GM08714 (cell line): ENCODE data around the gene CA10.

Source experiments
- H3K4me3 ChIP-seq: fragments of 200-500 bp; sonication (Bioruptor generic); 2 replicates; pipeline ENCODE4 v1.5.1; 2014; ENCODE audit warnings: mild to moderate bottlenecking, low read length, inconsistent platforms
- ZNF274 ChIP-seq: IDR thresholded peaks from 2 replicates; pipeline ENCODE4 v1.6.1; 2012; ENCODE audit warnings: mild to moderate bottlenecking, low read depth, low read length

CA10 gene

GRCh38 chr17:51799240-51799639 lies 359.3 kb downstream of the CA10 start:
- no peak for TF ChIP-seq ZNF274
- no peak overlapping the region for H3K4me3 ChIP-seq

GRCh38 chr17:51797150-51797549 lies 361.4 kb downstream of the CA10 start:
- no peak for TF ChIP-seq ZNF274
- no peak overlapping the region for H3K4me3 ChIP-seq

- TF ChIP-seq ZNF274: no peak
- H3K4me3 ChIP-seq: no peak overlapping the region
Observed at GRCh38 chr17:51796026-51796425, 362.5 kb downstream of the CA10 start.

GRCh38 chr17:51795401-51795800 lies 363.1 kb downstream of the CA10 start:
- H3K4me3 ChIP-seq: no peak overlapping the region
- TF ChIP-seq ZNF274: no peak

- no peak overlapping the region for H3K4me3 ChIP-seq
- TF ChIP-seq ZNF274: no peak
Observed at GRCh38 chr17:51794466-51794865, 364.0 kb downstream of the CA10 start.

- no peak overlapping the region for H3K4me3 ChIP-seq
- no peak for TF ChIP-seq ZNF274
Observed at GRCh38 chr17:51793686-51794085, 364.8 kb downstream of the CA10 start.

GRCh38 chr17:51778842-51779241 lies 379.7 kb downstream of the CA10 start:
- TF ChIP-seq ZNF274: no peak
- H3K4me3 ChIP-seq: no peak overlapping the region

GRCh38 chr17:51770027-51770759 lies 388.3 kb downstream of the CA10 start:
- TF ChIP-seq ZNF274: no peak
- no peak overlapping the region for H3K4me3 ChIP-seq

GRCh38 chr17:51769231-51769630 lies 389.3 kb downstream of the CA10 start:
- TF ChIP-seq ZNF274: no peak

GRCh38 chr17:51768706-51769105 lies 389.8 kb downstream of the CA10 start:
- TF ChIP-seq ZNF274: no peak
- H3K4me3 ChIP-seq: no peak overlapping the region

More at GRCh38 chr17:51769231-51769630, 389.3 kb downstream of the CA10 start:
- no peak overlapping the region for H3K4me3 ChIP-seq

- H3K4me3 ChIP-seq: no peak overlapping the region
- no peak for TF ChIP-seq ZNF274
Observed at GRCh38 chr17:51767287-51767686, 391.2 kb downstream of the CA10 start.

- H3K4me3 ChIP-seq: no peak overlapping the region
- no peak for TF ChIP-seq ZNF274
Observed at GRCh38 chr17:51765282-51766135, 393.0 kb downstream of the CA10 start.

GRCh38 chr17:51764387-51764971 lies 394.0 kb downstream of the CA10 start:
- no peak for TF ChIP-seq ZNF274
- no peak overlapping the region for H3K4me3 ChIP-seq

GRCh38 chr17:51763058-51763457 lies 395.5 kb downstream of the CA10 start:
- no peak for TF ChIP-seq ZNF274
- no peak overlapping the region for H3K4me3 ChIP-seq

GRCh38 chr17:51761105-51761504 lies 397.4 kb downstream of the CA10 start:
- H3K4me3 ChIP-seq: no peak overlapping the region
- TF ChIP-seq ZNF274: no peak

GRCh38 chr17:51759260-51759659 lies 399.3 kb downstream of the CA10 start:
- no peak for TF ChIP-seq ZNF274
- no peak overlapping the region for H3K4me3 ChIP-seq
